ENCODE results near the gene ZNF827. TPM values are rescaled to one million over a fixed set of nuclear protein-coding genes. Genes with fewer than 3 reads are reported as not detected.
A peak's percentile ranks its signal among the peaks of the same experiment; 100 is the strongest.
"Not testable (repeated sequence)": the region's sequence is repeated elsewhere in the genome, so short reads cannot be mapped to it uniquely, and the experiment has no call there.

ZNF827 gene
- total RNA-seq, 1 donor from 2014 or later, result 9.4 TPM

- no peak overlapping the region for H3K27ac ChIP-seq (ENCODE audit: low read depth, low read length)
- H3K4me1 ChIP-seq (ENCODE audit: control insufficient read depth in 3 of 3, insufficient read depth in 3 of 3, low read length in 3 of 3), result peaks cover 0 to 5% (median 0%) of the 10 kb centered on the region in 3 donors
- H3K27me3 ChIP-seq (ENCODE audit: control insufficient read depth in 3 of 3, insufficient read depth in 3 of 3, low read length in 3 of 3), result no peaks in the 10 kb centered on the region
- peaks cover 5 to 14% (median 9%) of the 10 kb centered on the region in 3 donors for H3K36me3 ChIP-seq (ENCODE audit: control insufficient read depth in 3 of 3, insufficient read depth in 3 of 3, low read length in 3 of 3)
- no peak overlapping the region for H3K9ac ChIP-seq (ENCODE audit: low read depth in 1 of 3, low read length in 3 of 3)
- H3K9me3 ChIP-seq (ENCODE audit: control insufficient read depth in 3 of 3, low read length in 3 of 3), result no peaks in the 10 kb centered on the region
- no peak overlapping the region for H3K4me3 ChIP-seq (ENCODE audit: low read length in 3 of 3)
Observed at GRCh38 chr4:145840801-145841200, 97.8 kb downstream of the ZNF827 start.

- no peaks in the 10 kb centered on the region for H3K9me3 ChIP-seq (ENCODE audit: control insufficient read depth in 3 of 3, low read length in 3 of 3)
- H3K9ac ChIP-seq (ENCODE audit: low read depth in 1 of 3, low read length in 3 of 3), result peak overlapping the region in 1 of 3 donors; percentile 33
- H3K36me3 ChIP-seq (ENCODE audit: control insufficient read depth in 3 of 3, insufficient read depth in 3 of 3, low read length in 3 of 3), result peaks cover 4 to 14% (median 5%) of the 10 kb centered on the region in 3 donors
- no peaks in the 10 kb centered on the region for H3K27me3 ChIP-seq (ENCODE audit: control insufficient read depth in 3 of 3, insufficient read depth in 3 of 3, low read length in 3 of 3)
- no peak overlapping the region for H3K4me3 ChIP-seq (ENCODE audit: low read length in 3 of 3)
- H3K4me1 ChIP-seq (ENCODE audit: control insufficient read depth in 3 of 3, insufficient read depth in 3 of 3, low read length in 3 of 3), result peaks cover 0 to 5% (median 0%) of the 10 kb centered on the region in 3 donors
- H3K27ac ChIP-seq (ENCODE audit: low read depth, low read length), result no peak overlapping the region
Observed at GRCh38 chr4:145840162-145840768, 98.4 kb downstream of the ZNF827 start.

- Histone ChIP-seq H3K9ac (ENCODE audit: low read depth in 1 of 3, low read length in 3 of 3) (no peak overlapping the region), H3K9me3 (ENCODE audit: control insufficient read depth in 3 of 3, low read length in 3 of 3) (no peaks in the 10 kb centered on the region), H3K27ac (ENCODE audit: low read depth, low read length) (no peak overlapping the region), H3K4me3 (ENCODE audit: low read length in 3 of 3) (no peak overlapping the region), H3K4me1 (ENCODE audit: control insufficient read depth in 3 of 3, insufficient read depth in 3 of 3, low read length in 3 of 3) (peaks cover 0 to 5% (median 0%) of the 10 kb centered on the region in 3 donors), H3K36me3 (ENCODE audit: control insufficient read depth in 3 of 3, insufficient read depth in 3 of 3, low read length in 3 of 3) (peaks cover 4 to 10% (median 5%) of the 10 kb centered on the region in 3 donors), H3K27me3 (ENCODE audit: control insufficient read depth in 3 of 3, insufficient read depth in 3 of 3, low read length in 3 of 3) (no peaks in the 10 kb centered on the region)
Observed at GRCh38 chr4:145839151-145839550, 99.5 kb downstream of the ZNF827 start.

- H3K9ac ChIP-seq (ENCODE audit: low read depth in 1 of 3, low read length in 3 of 3); H3K4me3 ChIP-seq (ENCODE audit: low read length in 3 of 3); H3K27ac ChIP-seq (ENCODE audit: low read depth, low read length); H3K9me3 ChIP-seq (ENCODE audit: control insufficient read depth in 3 of 3, low read length in 3 of 3); H3K27me3 ChIP-seq (ENCODE audit: control insufficient read depth in 3 of 3, insufficient read depth in 3 of 3, low read length in 3 of 3); H3K36me3 ChIP-seq (ENCODE audit: control insufficient read depth in 3 of 3, insufficient read depth in 3 of 3, low read length in 3 of 3): not testable (repeated sequence)
- peaks cover 0 to 11% (median 6%) of the 10 kb centered on the region in 3 donors for H3K4me1 ChIP-seq (ENCODE audit: control insufficient read depth in 3 of 3, insufficient read depth in 3 of 3, low read length in 3 of 3)
Observed at GRCh38 chr4:145832384-145832783, 106.2 kb downstream of the ZNF827 start.

- Histone ChIP-seq H3K9me3 (ENCODE audit: control insufficient read depth in 3 of 3, low read length in 3 of 3) (no peaks in the 10 kb centered on the region), H3K4me3 (ENCODE audit: low read length in 3 of 3) (no peak overlapping the region)
Observed at GRCh38 chr4:145830699-145831098, 107.9 kb downstream of the ZNF827 start.

GRCh38 chr4:145829629-145830395, 108.8 kb downstream of the ZNF827 start:
- Histone ChIP-seq H3K27ac (ENCODE audit: low read depth, low read length) (no peak overlapping the region), H3K9me3 (ENCODE audit: control insufficient read depth in 3 of 3, low read length in 3 of 3) (no peaks in the 10 kb centered on the region), H3K4me1 (ENCODE audit: control insufficient read depth in 3 of 3, insufficient read depth in 3 of 3, low read length in 3 of 3) (peaks cover 0 to 13% (median 6%) of the 10 kb centered on the region in 3 donors), H3K4me3 (ENCODE audit: low read length in 3 of 3) (no peak overlapping the region), H3K36me3 (ENCODE audit: control insufficient read depth in 3 of 3, insufficient read depth in 3 of 3, low read length in 3 of 3) (peaks cover 0 to 5% (median 4%) of the 10 kb centered on the region in 3 donors), H3K27me3 (ENCODE audit: control insufficient read depth in 3 of 3, insufficient read depth in 3 of 3, low read length in 3 of 3) (no peaks in the 10 kb centered on the region), H3K9ac (ENCODE audit: low read depth in 1 of 3, low read length in 3 of 3) (no peak overlapping the region)

More at GRCh38 chr4:145830699-145831098, 107.9 kb downstream of the ZNF827 start:
- Histone ChIP-seq H3K9ac (ENCODE audit: low read depth in 1 of 3, low read length in 3 of 3) (no peak overlapping the region), H3K27me3 (ENCODE audit: control insufficient read depth in 3 of 3, insufficient read depth in 3 of 3, low read length in 3 of 3) (no peaks in the 10 kb centered on the region), H3K4me1 (ENCODE audit: control insufficient read depth in 3 of 3, insufficient read depth in 3 of 3, low read length in 3 of 3) (peaks cover 0 to 13% (median 6%) of the 10 kb centered on the region in 3 donors), H3K27ac (ENCODE audit: low read depth, low read length) (no peak overlapping the region), H3K36me3 (ENCODE audit: control insufficient read depth in 3 of 3, insufficient read depth in 3 of 3, low read length in 3 of 3) (no peaks in the 10 kb centered on the region)

DNA sequence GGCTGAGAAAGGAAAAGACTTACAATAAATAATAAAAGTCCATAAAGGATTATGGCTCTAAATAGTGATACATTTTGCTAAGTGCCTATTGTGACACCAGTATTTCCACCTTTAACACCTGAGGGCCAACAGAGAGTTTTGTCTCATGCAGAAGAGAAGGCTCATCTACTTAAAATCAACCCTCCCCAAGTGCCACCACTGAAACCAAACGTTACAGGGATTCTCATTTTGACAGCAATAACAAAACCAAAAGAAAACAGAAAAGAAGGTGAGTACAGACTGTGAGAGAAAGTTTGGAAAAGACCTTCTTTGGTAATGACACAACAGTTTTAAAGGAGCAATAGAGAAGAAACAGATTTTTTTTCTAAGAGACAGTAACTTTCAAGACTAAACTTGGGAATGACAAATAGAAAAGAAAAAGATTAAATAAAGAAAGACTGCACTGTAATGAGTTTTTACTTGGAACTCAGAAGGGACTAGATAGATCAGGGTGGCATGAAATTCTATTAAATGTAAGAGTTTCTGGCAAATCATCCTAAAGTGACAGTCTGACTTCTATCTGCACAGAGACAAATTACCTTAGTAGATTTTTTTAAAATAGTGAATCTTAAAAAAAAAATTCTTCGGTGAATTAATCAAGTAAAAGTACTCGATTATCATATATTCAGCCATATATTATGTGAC, 109.7 kb downstream of the ZNF827 start:
- Histone ChIP-seq H3K36me3 (ENCODE audit: control insufficient read depth in 3 of 3, insufficient read depth in 3 of 3, low read length in 3 of 3) (peaks cover 0 to 5% (median 4%) of the 10 kb centered on the region in 3 donors), H3K27me3 (ENCODE audit: control insufficient read depth in 3 of 3, insufficient read depth in 3 of 3, low read length in 3 of 3) (no peaks in the 10 kb centered on the region), H3K4me3 (ENCODE audit: low read length in 3 of 3) (no peak overlapping the region), H3K9ac (ENCODE audit: low read depth in 1 of 3, low read length in 3 of 3) (no peak overlapping the region), H3K9me3 (ENCODE audit: control insufficient read depth in 3 of 3, low read length in 3 of 3) (no peaks in the 10 kb centered on the region), H3K27ac (ENCODE audit: low read depth, low read length) (no peak overlapping the region), H3K4me1 (ENCODE audit: control insufficient read depth in 3 of 3, insufficient read depth in 3 of 3, low read length in 3 of 3) (peaks cover 0 to 13% (median 6%) of the 10 kb centered on the region in 3 donors)

GRCh38 chr4:145827885-145828284, 110.7 kb downstream of the ZNF827 start:
- no peak overlapping the region for H3K9ac ChIP-seq (ENCODE audit: low read depth in 1 of 3, low read length in 3 of 3)
- H3K4me3 ChIP-seq (ENCODE audit: low read length in 3 of 3), result peak overlapping the region in 2 of 3 donors; percentile 0 to 1
- no peaks in the 10 kb centered on the region for H3K27me3 ChIP-seq (ENCODE audit: control insufficient read depth in 3 of 3, insufficient read depth in 3 of 3, low read length in 3 of 3)
- H3K9me3 ChIP-seq (ENCODE audit: control insufficient read depth in 3 of 3, low read length in 3 of 3), result no peaks in the 10 kb centered on the region
- peaks cover 0 to 5% (median 4%) of the 10 kb centered on the region in 3 donors for H3K36me3 ChIP-seq (ENCODE audit: control insufficient read depth in 3 of 3, insufficient read depth in 3 of 3, low read length in 3 of 3)
- H3K27ac ChIP-seq (ENCODE audit: low read depth, low read length), result peak overlapping the region; percentile 15
- H3K4me1 ChIP-seq (ENCODE audit: control insufficient read depth in 3 of 3, insufficient read depth in 3 of 3, low read length in 3 of 3), result peaks cover 0 to 13% (median 6%) of the 10 kb centered on the region in 3 donors

GRCh38 chr4:145825255-145825654, 113.4 kb downstream of the ZNF827 start:
- no peak overlapping the region for H3K4me3 ChIP-seq (ENCODE audit: low read length in 3 of 3)
- H3K9ac ChIP-seq (ENCODE audit: low read depth in 1 of 3, low read length in 3 of 3), result no peak overlapping the region
- no peaks in the 10 kb centered on the region for H3K9me3 ChIP-seq (ENCODE audit: control insufficient read depth in 3 of 3, low read length in 3 of 3)
- no peaks in the 10 kb centered on the region for H3K27me3 ChIP-seq (ENCODE audit: control insufficient read depth in 3 of 3, insufficient read depth in 3 of 3, low read length in 3 of 3)
- peaks cover 0 to 13% (median 9%) of the 10 kb centered on the region in 3 donors for H3K4me1 ChIP-seq (ENCODE audit: control insufficient read depth in 3 of 3, insufficient read depth in 3 of 3, low read length in 3 of 3)
- H3K27ac ChIP-seq (ENCODE audit: low read depth, low read length), result no peak overlapping the region
- peaks cover 0 to 5% (median 4%) of the 10 kb centered on the region in 3 donors for H3K36me3 ChIP-seq (ENCODE audit: control insufficient read depth in 3 of 3, insufficient read depth in 3 of 3, low read length in 3 of 3)

Data from skeletal muscle tissue (tissue), 4 donors.